Stimulated activated CD4-positive, alpha-beta T cell treated with anti-CD3 and anti-CD28 coated beads, TNF-alpha, amount 100 ng/mL, for 48 hours (primary cell): Measurements from ENCODE around the gene GPSM1.

Experiments used
- DNase-seq, 3 donors: peaks; one replicate each; pipeline ENCODE4 v3.0.0-alpha.2; 2020; ENCODE audit warnings: low read depth in 3 of 3

GPSM1 gene

GRCh38 chr9:136375096-136375495, 47.8 kb downstream of the GPSM1 start:
- no peak for DNase-seq

GRCh38 chr9:136376457-136376856, 49.1 kb downstream of the GPSM1 start:
- no peak for DNase-seq

- DNase-seq, result no peak
These were observed 50.2 kb downstream of the GPSM1 start for GRCh38 chr9:136377341-136378169.

DNA sequence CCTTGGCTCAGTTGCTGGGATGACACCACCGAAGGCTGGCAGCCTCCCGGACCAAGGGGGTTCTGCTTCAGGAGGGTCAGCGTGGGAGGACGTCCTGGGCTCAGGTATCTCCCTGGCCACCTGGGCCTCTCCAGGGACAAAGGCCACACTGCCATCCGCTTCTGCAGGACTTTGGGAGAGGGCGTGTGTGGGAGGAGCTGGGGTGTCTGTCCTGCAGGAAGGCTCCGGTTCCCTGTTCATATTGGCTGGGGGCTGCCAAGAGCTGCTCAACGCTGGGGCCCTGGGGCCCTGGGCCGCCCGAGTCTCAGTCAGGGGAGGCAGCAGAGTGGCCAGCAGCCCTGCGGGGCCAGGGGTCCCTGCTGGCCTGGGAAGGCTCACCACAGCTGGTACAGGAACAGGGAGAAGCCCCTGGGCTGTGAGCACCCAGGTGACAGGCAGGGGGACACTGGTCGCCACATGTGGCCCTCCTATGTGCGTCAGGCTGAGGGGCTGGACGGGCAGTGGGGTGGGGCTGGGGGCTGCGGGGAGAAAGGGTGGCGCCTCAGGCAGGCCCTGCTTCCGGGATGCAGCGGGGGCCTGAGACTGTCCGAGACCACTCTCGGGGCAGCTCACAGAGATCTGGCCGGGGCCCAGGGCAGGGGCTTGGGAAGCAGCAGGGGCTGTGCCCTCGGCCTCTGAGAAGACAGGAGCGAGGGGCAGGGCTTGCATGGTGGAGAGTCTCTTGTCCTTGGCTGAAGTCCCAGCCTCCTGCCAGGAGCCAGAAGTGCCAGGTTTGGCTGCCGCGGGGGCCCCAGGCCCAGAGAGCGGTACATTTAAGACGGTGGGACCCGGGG, 51.0 kb downstream of the GPSM1 start:
- DNase-seq, result no peak

DNA sequence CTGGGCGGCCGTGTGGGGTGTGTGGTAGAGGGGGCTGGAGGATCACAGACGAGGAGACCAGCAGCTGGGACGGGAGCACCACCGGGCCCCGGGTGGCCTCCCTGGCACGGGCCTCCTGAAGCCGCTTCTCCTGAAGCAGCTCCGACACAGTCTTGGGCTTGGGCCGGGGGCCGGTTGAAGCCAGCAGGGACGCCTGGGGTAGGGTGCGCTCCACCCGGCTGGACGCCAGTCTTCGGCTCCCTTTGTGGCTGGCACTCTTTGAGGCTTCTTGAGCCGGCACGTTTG, 51.6 kb downstream of the GPSM1 start:
- DNase-seq, result no peak

DNA sequence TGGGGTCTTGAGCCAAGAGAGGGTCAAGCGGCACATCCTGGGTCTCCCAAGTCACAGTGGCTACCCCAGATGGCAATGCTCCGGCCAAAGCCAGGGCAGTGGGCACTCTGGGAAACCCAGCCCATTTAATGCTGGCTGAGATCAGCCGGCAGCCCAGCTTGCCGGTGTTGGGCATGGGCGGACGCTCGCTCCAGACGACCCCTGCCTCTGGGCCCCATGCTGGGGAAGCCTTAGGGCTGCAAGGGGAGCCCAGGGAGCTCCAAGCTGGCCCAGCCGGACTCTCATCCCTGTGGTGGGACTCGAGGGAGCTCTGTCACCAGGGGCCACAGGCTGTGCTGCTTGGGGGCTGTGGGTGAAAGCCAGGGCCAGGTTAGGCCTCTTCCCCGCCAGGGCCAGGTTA, 52.1 kb downstream of the GPSM1 start:
- DNase-seq, result no peak

DNA sequence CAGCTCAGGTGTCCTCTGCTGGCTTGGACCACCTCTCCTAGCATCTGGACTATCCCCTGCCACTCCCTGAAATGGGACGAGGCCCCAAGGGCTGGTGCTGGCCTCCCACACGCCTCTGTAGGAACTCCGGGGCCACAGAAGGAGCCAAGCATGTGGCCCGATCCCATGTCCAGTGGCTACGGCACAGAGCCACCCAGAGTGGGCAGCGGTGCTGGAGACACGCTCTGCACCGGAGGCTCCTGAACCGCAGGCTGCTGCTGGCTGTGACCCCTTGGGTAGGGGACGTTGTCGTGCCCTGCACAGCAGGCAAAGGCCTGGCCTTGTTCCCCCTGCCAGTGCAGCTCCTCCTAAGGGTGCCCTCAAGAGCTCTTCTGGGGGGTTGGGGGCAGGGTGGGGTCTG, 52.6 kb downstream of the GPSM1 start:
- DNase-seq, result no peak

- DNase-seq, result no peak
These were observed 53.0 kb downstream of the GPSM1 start for GRCh38 chr9:136380381-136380780.

DNA sequence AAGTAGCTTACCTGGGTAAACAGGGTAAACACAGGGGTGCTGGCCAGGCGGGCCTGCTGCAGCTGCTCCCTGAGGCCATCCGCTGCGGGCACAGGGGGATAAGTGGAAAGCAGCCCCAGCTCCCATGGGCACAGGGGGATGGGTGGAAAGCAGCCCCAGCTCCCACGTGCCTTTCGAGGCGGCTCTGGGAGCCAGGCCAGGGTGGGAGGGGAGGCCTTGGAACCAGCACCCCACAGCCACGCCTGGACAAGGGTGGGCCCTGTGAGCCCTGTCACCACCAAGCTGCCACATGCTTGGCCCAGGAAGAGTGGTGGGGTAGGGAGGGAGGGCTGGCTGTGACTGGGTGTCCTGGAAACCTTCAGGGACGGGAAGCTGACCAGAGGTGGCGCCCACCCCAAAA, 54.0 kb downstream of the GPSM1 start:
- no peak for DNase-seq

DNA sequence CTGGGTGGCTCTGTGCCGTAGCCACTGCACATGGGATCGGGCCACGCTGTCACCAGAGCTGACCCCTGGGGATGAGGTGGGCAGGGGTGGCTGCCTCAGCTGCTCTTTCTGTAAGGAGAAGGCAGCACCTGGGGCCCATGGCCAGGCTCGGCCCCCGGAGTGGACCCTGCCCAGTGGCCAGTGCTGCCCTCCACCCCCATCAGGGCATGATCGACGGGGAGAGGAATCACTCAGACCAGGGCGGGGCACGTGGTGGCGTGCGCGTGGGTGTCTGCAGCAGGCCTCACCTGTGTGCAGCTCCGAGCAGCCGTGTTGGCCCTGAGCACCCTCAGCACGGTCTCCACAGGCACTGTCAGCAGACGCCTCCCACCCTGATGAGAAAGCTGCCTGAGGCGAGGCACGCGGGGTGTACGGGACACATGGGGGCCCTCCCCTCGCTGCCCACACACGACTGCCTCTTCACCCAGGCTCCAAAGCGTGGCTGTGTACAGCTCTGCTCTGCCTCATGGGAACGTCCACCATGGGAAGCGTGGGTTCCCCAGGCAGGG, 54.7 kb downstream of the GPSM1 start:
- DNase-seq, result no peak

GRCh38 chr9:136383436-136383835, 56.1 kb downstream of the GPSM1 start:
- DNase-seq, result no peak

DNA sequence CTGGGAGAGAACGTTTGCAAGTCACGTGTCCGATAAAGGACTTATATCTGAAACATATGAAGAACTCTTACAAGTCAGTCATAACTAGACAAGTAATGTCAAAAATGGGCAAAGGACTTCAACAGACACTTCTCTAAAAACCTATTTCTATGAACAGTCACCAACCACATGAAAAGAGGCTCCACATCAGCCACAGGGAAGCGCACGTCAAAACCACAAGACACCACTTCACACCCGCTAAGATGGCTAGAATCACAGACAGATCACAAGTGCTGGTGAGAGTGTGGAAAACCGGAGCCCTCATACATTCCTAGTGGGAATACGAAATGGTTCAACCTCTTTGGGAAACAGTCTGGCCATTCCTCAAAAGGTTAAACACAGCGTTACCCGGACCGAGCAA, 57.7 kb downstream of the GPSM1 start:
- DNase-seq, result peak in 1 of 3 donors; percentile 32

GRCh38 chr9:136386018-136386417, 58.7 kb downstream of the GPSM1 start:
- no peak for DNase-seq

DNA sequence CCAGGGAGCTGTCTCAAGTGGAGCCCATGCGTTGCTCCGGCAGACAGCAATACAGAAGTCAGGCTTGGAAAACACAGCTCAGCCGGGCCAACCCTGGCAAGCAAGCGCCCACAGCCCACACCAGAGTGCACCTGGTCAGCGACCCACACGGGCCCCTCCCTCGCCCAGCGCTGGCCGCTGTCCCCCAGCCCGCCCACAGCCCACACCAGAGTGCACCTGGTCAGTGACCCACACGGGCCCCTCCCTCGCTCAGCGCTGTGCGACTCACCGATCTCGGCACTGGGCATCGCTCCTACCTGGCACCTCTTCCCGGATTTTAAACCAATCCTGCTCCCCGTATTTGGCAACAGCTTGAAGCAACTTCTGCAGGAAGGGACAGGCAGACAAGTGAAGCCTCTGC, 59.9 kb downstream of the GPSM1 start:
- no peak for DNase-seq

- no peak for DNase-seq
These were observed 62.1 kb downstream of the GPSM1 start for GRCh38 chr9:136389396-136389795.

DNA sequence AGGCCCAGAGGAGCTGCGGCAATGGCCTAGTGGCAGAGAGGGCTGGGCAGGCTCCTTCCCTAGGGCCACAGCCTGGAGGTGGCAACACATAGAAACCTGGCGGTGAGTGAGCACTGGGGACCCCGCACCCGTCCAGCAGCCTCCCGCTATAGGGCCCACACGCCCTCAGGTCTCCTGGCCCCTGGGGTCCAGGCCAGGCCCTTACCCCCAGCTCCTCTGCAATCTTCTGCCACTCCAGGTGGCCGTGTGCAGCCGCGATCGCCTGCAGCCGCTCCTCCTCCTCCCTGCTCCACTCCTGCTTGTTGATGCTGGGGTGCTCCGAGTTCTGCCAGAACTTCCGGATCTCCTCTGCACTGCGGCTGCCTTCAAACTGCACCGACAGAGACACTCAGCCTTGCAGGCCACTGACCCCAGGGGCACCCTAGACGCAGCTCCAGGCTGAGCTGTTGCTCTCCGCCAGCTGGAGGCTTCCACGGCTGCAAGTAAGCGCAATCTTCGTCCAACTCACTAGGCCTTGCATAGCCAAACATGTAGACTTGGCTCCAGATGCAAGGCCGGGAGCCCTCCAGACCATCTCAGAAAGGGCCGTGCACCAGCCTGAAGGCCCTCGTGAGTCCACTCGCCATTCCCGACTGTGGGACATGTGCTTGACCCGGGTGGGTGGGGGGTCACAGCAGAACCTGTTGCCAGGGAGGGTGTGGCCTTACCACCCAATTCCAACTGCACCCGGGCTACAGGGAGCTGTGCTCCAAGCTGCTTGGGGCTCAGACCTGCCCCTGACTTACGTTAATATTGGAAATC, 64.6 kb downstream of the GPSM1 start:
- no peak for DNase-seq

GRCh38 chr9:136392538-136393449, 65.5 kb downstream of the GPSM1 start:
- no peak for DNase-seq

DNA sequence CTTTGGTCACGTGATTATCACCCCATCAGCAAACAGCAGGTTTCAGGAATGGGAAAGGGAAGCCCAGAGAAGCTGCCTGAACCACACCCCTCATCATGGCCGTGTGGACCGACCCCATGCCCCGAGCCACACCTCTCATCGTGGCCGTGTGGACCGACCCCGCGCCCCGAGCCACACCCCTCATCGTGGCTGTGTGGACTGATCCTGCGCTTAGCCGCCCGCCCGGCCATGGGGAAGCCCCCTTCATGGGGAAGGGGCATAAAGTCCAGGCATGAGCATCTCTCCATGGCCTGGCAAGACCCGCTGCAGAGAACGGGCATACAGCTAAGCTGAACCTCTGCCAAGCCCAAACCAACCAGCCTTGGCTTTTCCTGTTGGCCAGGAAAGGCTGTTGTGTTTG, 66.2 kb downstream of the GPSM1 start:
- DNase-seq, result no peak

- no peak for DNase-seq
These were observed 67.1 kb downstream of the GPSM1 start for GRCh38 chr9:136394312-136395019.

DNA sequence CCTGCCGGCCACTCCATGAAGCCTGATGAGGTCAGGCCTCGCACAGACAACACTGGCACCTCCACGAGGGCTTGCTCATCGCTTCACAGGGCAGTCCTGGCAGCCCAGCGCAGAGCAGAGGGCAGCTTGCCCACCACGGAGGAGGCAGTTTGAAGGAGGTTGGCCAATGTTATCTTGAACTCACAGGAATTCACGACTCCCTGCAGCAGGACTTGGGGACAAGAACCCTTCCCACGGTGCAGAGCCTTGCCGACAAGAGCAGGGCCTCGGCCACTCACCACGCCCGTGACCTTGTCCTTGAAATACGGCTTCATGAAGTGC, 67.6 kb downstream of the GPSM1 start:
- DNase-seq, result no peak
